GM19395 (cell line): ENCODE measurements around the gene GALNT9.
"Not testable (repeated sequence)": the region's sequence is repeated elsewhere in the genome, so short reads cannot be mapped to it uniquely, and the experiment has no call there.

Source experiments
- ATAC-seq: cut with Tn5 transposase; IDR thresholded peaks from one replicate; pipeline ENCODE4 v1.9.1; 2021; ENCODE audit warnings: mild to moderate bottlenecking, moderate library complexity; ENCODE audit not compliant: unreplicated experiment

GALNT9 gene

DNA sequence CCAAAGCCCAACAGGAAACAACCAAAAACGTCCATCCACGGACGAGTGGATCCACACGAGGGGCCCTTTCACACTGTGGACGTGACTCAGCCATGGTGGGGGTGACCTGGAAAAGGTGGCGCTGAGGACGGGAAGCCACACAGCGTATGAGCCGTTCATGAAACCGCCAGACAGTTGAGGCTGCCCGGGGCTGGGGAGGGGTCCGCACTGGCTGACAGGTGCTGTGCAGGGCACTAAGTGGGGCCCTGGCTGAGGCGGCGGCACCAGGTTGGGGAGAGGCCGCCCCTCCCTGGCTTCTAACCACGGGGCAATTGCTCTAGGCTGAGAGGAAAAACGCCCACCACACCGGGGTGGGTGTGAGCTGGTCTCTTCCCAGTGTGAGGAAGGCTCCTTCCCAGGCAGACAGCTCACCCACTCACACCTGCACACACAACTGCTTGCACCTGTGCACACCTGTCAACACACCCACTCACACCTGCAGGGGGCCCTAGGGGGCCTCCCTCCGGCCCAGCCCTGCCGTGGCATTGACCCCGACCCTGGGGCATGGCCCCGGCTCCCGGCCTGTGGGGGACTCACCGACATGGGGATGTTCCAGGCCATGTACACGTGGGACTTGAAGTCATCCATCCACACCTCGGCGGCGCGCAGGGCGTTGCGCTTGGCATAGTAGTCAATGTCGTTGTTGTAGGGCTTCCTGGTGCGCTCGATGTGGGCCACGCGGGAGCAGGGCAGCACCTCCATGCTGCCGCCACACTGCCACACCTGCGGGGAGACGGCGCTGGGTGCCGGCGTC lies 126.3 kb downstream of the GALNT9 start:
- no peak for ATAC-seq

- ATAC-seq: no peak
These were observed 127.8 kb downstream of the GALNT9 start for GRCh38 chr12:132201391-132202120.

- no peak for ATAC-seq
These were observed 128.6 kb downstream of the GALNT9 start for GRCh38 chr12:132200800-132201199.

DNA sequence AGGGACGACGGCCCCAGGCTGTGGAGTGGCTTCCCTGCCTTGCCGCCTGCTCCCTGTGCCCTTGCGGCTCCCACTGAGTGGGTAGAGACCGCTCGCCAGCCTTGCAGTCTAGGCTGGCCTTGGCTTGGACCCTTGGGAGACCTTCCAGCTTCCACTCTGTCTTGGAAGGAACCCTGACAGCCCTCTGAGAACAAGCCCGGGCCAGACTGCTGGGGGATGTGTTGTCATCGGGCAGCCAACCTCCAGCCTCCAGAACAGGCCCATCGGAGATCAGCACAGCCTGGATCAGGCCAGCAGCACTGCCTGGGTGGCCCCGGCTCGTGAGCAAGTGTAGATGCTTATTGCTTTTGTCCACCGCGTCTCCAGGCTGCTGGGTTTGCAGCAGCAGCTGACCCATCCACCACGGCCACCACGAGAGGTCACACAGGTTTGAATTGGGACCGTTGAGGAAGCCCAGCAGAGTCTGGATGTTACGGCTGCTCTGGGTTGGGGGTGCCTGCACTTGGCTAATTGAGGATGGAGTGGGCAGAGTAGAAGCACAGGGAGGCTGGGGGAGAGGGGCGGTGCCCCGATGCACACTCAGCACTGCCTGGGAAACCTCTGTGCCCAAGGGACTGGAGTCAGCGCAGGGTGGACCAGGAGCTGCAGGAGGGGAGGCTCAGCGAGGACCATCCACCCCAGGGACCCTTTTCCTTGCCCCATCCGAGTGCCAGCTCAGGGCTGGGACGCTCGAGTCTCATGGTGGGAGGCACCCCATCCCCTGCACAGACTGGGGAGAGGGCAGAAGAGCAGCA lies 129.7 kb downstream of the GALNT9 start:
- no peak for ATAC-seq

DNA sequence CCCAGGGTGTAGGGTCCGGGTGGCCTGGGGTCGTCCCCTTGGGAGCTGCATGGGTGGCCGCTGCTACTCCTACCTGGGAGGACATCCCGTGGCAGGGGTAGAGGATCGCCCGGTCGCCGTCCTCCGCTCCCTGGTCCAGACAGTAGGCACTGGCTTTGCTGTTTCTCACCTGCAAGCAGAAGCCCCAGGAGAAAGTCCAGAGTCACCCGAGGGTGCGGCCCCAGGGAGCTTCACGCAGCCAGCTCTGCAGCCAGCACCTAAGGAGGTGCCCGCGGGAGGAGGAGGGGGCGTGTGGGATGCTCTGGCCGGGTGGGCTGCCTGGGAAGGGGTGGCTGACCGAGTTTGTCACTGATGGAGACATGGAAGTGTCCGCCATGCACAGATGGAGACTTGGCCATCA lies 130.3 kb downstream of the GALNT9 start:
- no peak for ATAC-seq

- ATAC-seq: no peak
These were observed 131.6 kb downstream of the GALNT9 start for GRCh38 chr12:132197581-132198354.

- no peak for ATAC-seq
These were observed 132.5 kb downstream of the GALNT9 start for GRCh38 chr12:132196873-132197390.

GRCh38 chr12:132196038-132196872 lies 133.1 kb downstream of the GALNT9 start:
- ATAC-seq: no peak

- ATAC-seq: not testable (repeated sequence)
These were observed 134.1 kb downstream of the GALNT9 start for GRCh38 chr12:132195242-132195641.

DNA sequence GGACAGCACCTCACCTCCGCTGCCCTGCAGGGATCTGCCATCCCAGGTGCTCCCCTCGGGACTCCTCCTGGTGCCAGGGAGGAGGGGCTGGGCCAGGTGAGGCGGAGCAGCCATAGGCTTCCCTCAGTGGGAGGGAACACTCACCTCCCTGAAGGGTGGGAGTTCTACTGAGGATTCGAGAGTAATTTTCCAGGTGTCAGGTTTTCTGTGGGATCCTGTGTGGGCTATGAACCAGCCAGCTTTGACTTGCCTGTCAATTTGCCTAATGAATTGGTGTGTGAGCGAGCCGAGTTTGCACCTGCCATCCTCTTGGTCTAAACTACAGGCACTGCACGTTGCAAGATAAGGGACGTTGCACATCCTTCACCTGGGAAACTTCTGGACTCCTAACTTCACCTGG lies 134.8 kb downstream of the GALNT9 start:
- no peak for ATAC-seq

DNA sequence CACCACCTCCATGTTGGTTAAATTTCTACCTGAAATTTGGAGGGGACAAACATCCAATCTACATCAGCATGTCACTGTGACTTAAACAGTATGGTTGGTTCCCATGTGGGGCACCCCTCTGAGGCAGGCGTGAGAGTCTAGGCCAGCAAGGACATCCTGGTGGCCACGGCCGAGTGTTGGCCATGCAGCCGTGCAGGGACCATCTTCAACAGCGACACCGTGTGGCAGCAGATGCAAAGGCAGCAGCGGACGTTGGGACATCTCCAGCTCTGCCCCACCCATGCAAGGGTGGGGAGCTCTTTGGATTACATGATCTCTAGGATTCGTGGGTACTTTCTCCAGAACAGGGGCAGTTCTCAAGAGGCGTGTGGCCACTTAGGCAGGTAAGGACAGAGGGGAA lies 135.3 kb downstream of the GALNT9 start:
- ATAC-seq: no peak

- no peak for ATAC-seq
These were observed 137.5 kb downstream of the GALNT9 start for GRCh38 chr12:132191715-132192553.

DNA sequence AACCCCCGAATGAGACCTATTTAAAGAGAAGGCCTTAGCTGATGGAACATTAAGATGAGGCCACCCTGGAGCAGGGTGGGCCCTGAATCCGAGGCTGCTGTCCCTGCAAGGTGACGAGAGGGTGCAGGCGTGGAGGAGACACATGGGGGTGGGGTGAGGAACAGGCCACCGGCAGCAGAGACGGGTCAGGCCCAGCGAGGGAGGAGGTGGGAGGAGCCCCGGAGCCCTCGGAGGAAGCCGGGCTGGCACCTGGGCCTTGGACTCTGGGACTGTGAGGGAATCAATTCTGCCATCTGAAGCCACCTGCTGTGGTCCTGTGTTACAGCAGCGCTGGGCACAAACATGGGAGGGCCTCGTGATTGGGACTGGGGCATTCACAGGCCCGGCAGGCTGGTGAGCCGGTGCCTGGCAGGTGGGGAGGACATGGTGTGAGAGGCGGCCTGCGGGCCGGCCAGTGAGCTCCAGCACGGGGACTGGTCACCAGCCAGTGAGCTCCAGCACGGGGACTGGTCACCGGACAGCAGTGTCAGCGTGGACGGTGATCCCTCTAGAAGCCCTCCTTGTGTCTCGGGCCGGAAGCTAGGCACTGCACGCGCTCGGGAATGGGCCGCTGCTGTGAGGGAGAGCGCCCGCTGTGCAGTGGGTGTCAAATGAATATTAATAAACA lies 138.4 kb downstream of the GALNT9 start:
- no peak for ATAC-seq

- ATAC-seq: peak; percentile 36
These were observed 139.2 kb downstream of the GALNT9 start for GRCh38 chr12:132190012-132190755.

DNA sequence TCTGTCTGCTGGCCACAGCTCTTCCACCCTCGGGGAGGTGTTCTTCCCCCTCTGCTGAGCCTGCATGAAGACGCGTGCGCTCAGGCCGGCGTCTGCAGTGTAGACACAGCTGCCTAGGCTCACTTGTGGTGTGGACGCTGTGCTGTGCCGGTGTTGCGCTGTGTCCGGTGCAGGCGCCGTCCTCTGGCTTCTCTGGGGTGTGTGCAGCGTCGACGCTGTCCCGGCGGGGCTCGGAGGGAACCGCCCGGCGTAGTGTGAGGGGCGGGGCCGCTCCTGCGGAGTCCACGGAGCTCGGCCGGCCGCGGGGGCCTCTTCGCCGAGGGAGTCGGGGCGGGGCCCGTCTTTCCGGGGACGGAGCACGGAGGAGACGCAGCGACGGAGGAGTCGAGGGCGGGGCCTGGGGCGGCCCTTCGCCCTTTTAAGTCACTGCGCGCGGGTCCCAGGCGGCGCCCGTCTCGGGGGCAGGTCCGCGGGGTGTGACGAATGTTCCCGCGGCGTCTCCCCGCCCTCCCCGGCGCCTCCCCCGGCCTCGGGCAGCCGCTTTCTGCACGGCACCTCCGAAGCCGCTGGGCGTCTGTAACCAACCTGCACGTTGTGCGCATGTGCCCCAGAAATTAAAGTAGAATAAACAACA lies 139.9 kb downstream of the GALNT9 start:
- peak; percentile 77 for ATAC-seq

- ATAC-seq: no peak
These were observed 140.5 kb downstream of the GALNT9 start for GRCh38 chr12:132188916-132189325.

- no peak for ATAC-seq
These were observed 140.9 kb downstream of the GALNT9 start for GRCh38 chr12:132188451-132188901.
